ACHN (cell line): ENCODE measurements around the gene SPP2.

Source experiments
- DNase-seq: peaks from one replicate; pipeline ENCODE4 v3.0.0-alpha.2; 2015
- in situ Hi-C: cut with HindIII; loops from 2 replicates; pipeline ENCODE4 v1.10.0; 2017; ENCODE audit warnings: low sequenced_read_pairs, low pct_ligation_motif_present, low pct_unique_long_range_greater_than_20kb

Gene SPP2, protein sequence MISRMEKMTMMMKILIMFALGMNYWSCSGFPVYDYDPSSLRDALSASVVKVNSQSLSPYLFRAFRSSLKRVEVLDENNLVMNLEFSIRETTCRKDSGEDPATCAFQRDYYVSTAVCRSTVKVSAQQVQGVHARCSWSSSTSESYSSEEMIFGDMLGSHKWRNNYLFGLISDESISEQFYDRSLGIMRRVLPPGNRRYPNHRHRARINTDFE

DNA sequence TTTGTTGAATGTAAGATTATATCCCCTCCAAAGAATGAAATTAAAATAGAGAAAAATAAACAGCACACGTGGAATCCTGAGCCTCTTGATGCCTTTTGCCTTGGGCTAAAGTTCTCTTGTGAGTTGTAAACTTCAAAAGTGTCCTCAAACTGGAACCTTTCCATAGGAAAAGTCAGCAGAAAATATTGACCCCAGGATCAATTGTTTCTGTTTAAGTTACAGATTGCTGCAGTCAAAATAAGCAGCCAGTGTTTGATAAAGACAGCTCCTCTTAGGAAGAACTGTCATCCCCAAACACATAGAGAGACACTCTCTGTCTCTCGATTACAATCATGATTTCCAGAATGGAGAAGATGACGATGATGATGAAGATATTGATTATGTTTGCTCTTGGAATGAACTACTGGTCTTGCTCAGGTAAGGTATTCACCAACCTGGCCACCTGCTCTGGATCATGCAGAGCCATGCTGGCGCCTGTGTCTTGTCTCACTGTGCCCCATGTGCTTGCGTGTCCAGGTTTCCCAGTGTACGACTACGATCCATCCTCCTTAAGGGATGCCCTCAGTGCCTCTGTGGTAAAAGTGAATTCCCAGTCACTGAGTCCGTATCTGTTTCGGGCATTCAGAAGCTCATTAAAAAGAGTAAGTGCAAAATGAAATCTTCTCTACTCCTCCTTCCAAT is at the start of gene SPP2:
Gene SPP2, plus strand, starts transcription at position 248 of the 681 bp plus-strand sequence. Its CDS starts 85 bp downstream, at position 333.
- in situ Hi-C loops: no loop called here
- no peak for DNase-seq

DNA sequence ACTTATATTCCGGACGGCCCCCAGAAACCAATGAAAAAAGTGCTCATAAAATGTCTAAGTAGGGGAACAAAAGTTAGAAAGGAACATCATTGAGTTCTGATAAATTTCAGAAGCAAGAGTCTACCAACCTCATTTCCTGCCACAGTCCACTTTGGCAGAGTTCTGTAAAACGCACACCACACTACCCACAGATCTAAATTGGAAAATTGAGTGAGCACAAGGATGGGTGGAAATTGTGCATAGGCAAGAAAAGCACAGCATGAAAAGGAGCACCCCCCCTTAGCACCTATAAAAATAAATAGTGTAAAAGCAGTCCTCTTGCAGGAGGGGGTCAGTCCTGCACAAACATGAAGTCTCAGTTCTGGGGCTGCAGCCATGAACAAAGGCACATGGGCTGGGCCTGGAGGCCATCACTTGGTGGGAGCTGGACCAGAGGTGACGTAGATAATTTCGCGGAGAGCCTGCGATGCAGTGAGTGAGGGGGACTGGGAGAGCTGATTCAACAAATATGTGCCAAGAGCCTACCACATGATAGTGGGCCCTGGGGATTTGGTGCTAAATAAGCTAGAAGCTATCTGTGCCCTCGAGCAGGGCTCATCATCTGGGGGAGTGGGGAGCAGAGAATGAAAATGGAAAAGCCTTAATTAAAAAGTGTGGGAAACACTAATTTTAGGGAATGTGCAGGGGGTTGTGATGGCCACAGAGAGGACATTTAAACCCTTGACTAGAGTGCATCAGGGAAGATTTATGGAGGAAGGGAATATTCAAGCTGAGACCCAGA is 48.9 kb upstream of the SPP2 start:
- in situ Hi-C loops: no loop called here
- no peak for DNase-seq

GRCh38 chr2:234002281-234002680 is 48.2 kb upstream of the SPP2 start:
- in situ Hi-C loops: no loop called here
- DNase-seq: no peak

DNA sequence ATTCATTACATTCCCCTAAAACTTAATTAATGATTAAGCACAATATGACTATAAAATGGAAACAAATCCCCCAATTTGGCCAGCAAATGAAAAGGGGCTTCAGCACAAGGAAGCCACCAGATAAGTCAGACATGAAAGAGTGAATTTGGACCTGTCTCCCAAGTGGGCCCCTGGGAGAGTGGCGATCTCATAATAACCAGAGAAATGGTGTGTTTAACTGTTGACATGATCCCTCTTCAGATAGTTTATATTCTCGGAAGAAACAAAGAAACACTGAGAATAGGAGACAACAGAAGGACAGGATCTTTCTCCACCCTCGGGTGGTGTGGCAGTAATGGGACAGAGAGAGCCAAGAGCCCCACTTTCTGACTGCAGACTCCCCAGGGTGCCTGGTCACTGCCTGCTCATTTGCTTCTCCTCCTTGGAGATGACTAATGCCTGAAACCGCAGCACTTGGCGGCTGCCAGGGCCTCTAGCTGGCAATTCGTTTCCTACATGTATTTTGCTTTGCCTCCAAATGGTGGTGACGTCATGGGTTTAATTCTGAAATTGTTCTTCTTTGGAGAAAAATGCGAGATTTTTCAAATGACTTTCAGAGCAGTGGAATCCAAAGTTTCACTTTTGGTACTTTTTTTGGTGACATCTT is 46.4 kb upstream of the SPP2 start:
- in situ Hi-C loops: no loop called here
- peak; percentile 95 for DNase-seq

GRCh38 chr2:234005126-234005525 is 45.4 kb upstream of the SPP2 start:
- no peak for DNase-seq
- in situ Hi-C loops: no loop called here

- in situ Hi-C loops: no loop called here
- no peak for DNase-seq
Observed at GRCh38 chr2:234006501-234006900, 44.0 kb upstream of the SPP2 start.

- in situ Hi-C loops: no loop called here
- no peak for DNase-seq
Observed at GRCh38 chr2:234014427-234014826, 36.1 kb upstream of the SPP2 start.

DNA sequence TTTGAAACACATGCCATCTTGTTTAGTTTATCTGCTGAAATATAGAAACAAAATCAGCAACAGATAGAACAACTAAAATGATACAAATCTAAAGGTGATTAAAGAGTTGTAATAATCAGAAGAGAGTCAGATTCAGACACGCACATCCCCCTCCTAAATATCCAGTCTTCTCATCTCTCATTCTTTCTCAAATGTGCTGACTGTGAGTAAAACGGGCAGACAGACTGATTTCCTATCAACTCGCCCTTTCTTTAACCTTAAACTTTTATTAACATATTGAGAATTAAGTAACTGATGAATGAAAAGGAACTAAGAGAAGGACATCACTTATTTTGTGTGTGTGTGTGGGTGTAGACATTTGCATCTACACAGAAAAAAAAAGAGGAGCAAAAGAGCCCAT is 34.6 kb upstream of the SPP2 start:
- no peak for DNase-seq
- in situ Hi-C loops: no loop called here

DNA sequence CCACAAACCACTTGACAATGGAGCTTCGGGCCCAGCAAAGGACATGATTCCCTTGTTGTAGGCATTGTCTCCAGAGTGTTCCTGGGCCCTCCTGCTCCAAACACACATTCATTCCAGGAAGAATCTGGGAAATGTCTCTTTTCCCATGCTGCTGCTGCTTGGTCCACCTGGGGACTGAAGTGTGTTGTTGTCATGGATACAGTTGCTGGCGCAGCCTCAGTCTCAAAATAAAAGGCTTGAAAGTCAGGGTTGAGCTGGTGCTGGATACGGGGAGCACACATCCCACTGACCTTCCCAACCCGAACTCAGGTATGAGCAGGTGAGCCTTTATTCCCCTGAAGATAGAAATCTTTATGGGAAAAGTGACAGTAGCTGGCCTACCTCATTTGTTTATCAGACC is 30.6 kb upstream of the SPP2 start:
- in situ Hi-C loops: no loop called here

DNA sequence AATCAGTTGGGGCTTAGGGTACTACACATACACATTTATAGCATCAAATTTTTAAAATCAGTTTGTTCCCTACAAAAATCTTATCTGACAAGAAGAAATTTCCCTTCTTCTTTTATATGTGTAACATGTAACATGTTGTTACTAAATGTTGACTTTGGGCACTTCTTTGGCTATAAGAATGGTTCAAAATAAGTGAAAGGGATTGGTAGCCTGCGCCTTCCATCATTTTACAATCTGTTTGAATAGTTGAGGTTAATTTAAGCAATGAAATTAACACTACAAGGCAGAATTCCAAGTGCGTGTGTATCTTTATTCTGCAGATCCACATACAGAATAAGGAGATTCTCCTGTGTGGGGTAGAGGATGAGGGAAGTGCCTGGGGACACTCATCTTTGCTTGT is 30.2 kb upstream of the SPP2 start:
- in situ Hi-C loops: no loop called here
- no peak for DNase-seq

More for the DNA sequence above, 30.6 kb upstream of the SPP2 start:
- no peak for DNase-seq

DNA sequence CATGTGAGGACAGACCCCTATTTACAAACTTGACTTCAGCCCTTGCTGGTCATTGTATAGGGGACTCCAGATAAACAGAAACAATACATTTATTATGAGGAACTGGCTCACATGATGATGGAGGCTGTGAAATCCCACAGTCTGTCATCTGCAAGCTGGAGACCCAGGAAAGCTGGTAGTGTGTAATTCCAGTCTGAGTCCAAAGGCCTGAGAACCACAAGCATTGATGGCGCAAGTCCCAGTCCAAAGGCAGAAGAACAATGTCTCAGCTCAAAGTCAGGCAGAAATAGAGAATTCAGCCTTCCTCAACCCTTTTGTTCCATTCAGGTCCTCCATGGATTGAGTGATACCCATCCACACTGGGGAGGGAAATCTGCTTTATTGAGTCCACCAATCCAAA is 28.1 kb upstream of the SPP2 start:
- in situ Hi-C loops: no loop called here

DNA sequence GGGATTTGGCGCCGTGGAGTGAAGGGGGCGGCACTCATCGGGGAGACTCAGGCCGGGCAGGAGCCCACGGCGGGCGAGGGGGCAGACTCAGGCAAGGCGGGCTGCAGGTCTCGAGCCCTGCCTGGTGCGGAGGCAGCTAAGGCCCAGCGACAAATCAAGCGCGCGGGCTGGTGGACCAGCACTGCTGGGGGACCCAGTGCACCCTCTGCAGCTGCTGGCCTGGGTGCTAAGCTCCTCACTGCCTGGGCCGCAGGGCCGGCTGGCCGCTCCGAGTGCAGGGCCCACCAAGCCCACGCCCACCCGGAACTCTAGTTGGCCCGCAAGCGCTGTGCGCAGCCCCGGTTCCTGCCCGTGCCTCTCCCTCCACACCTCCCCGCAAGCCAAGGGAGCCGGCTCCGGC is 26.2 kb upstream of the SPP2 start:
- DNase-seq: no peak
- in situ Hi-C loops: no loop called here

More for the DNA sequence above, 28.1 kb upstream of the SPP2 start:
- DNase-seq: no peak

- in situ Hi-C loops: no loop called here
- no peak for DNase-seq
Observed at GRCh38 chr2:234025466-234025865, 25.0 kb upstream of the SPP2 start.

DNA sequence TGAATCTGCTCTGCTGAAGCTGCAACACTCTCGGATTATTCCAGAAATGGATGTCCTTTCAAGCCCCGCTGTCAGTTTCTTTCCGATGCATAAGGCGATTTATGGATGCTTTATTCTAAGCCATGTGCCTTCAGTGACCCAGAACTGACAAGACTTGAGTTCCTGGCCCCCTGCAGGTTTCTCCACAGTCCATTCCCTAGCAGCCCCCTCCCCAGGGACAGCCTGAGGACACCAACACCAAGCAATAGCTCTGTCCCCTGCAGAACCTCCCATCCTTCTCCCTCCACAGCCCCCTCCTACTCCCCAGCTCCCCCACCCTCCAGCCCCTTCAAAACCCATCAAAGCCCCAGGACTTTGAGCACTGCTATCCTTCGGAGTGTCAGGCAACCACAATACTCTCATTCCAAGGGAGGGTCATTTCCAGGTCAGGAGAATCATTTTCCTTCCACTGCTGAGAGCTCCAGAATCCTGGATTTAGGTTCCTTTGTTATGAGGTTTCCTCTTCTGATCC is 24.6 kb upstream of the SPP2 start:
- in situ Hi-C loops: no loop called here

DNA sequence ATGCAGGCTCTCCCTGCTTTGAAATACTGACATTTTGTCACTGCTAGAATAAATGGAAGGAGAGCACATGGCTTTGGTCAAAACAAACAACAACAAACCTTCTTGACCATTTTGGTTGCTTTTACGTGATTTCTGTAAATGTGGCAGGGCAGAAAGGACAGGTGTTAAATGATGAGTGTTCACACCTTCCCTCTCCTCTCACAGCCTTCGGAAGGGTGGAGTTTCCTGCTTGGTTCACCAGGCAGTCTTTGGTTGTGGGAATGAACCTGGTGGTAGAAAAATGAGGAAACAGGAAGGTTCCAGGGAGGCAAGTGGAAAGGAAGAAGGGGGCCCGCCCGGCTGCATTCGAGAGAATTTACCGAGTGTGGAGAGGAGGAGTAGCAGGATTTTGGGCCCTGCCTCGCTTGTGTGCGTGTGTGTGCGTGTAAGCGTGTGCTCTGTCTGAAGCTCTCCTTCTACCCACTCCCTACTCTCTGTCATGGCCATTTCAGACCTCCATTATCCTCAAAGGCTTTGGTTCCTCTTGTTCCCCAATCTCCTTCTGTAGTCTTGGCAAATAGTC is 23.7 kb upstream of the SPP2 start:
- no peak for DNase-seq
- in situ Hi-C loops: no loop called here

More for the DNA sequence above, 24.6 kb upstream of the SPP2 start:
- DNase-seq: peak; percentile 37

DNA sequence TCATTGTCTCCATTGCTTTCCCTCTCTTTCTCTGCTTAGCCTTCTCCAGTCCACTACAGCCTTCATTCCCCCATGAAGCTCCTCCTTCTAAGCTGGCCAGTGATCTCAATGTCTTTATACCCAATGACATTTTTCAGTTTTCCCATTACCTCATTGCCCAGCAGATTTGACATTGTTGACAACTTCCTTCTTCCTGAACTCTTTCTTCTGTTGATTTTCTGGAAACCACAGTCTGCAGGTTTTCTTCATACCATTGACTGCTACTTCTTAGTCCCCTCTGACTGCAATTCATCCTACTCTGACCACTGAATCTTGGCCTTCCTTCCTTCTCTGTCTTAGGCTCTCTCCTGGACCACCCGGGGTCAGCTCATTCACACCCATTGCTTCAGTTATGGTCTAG is 22.9 kb upstream of the SPP2 start:
- in situ Hi-C loops: no loop called here

DNA sequence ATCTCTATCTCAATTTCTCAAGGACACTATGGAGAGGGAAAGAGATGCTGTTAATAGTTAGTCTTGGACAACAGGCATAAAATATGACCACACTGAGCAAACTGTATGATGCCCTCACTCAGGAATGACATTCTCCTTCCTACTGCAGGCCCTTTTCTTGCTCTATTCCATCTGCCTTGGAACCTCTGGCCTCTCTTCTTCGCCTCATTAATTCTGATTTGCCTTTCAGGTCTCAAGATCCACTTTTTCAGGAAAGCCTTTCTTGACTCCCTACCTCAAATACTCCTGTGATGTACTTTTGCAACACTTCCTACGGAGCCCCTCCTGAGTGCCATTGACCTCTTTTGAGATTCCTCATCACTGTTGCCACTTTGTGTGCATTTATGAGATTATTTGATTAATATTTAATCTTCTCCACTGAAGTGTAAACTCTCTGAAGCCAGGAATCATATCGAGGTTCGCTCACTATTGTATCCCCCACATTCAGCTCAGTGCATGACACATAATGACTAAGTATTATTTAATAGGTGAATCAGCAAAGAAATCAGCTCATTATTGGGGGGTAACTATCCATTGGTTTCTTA is 21.3 kb upstream of the SPP2 start:
- DNase-seq: peak; percentile 94
- in situ Hi-C loops: no loop called here

More for the DNA sequence above, 22.9 kb upstream of the SPP2 start:
- DNase-seq: peak; percentile 10

- DNase-seq: no peak
- in situ Hi-C loops: no loop called here
Observed at GRCh38 chr2:234031207-234031606, 19.3 kb upstream of the SPP2 start.
